ENCODE data around the gene PFDN1.

The PFDN1 gene

GRCh38 chr5:140242890-140243585, 59.9 kb downstream of the PFDN1 start:
- Histone ChIP-seq H3K4me1 (ENCODE audit: control insufficient read depth, insufficient read depth, low read length, poor library complexity, severe bottlenecking) (no peaks in the 10 kb centered on the region), H3K27ac (ENCODE audit: insufficient read depth, low read length, poor library complexity, severe bottlenecking) (no peak overlapping the region), H3K4me3 (ENCODE audit: insufficient read depth, low read depth, low read length, poor library complexity, severe bottlenecking) (no peak overlapping the region), H3K9me3 (ENCODE audit: control insufficient read depth, low read length) (no peaks in the 10 kb centered on the region), H3K36me3 (ENCODE audit: control insufficient read depth, insufficient read depth, low read length) (no peaks in the 10 kb centered on the region), H3K27me3 (replicated peaks; ENCODE audit: control insufficient read depth, insufficient read depth, low read length, poor library complexity, severe bottlenecking) (no peaks in the 10 kb centered on the region)
- DNase-seq = no peak

GRCh38 chr5:140242099-140242498, 60.8 kb downstream of the PFDN1 start:
- no peak for DNase-seq
- Histone ChIP-seq H3K27me3 (replicated peaks; ENCODE audit: control insufficient read depth, insufficient read depth, low read length, poor library complexity, severe bottlenecking) (no peaks in the 10 kb centered on the region), H3K9me3 (ENCODE audit: control insufficient read depth, low read length) (no peaks in the 10 kb centered on the region), H3K4me1 (ENCODE audit: control insufficient read depth, insufficient read depth, low read length, poor library complexity, severe bottlenecking) (no peaks in the 10 kb centered on the region), H3K4me3 (ENCODE audit: insufficient read depth, low read depth, low read length, poor library complexity, severe bottlenecking) (no peak overlapping the region), H3K27ac (ENCODE audit: insufficient read depth, low read length, poor library complexity, severe bottlenecking) (no peak overlapping the region), H3K36me3 (ENCODE audit: control insufficient read depth, insufficient read depth, low read length) (no peaks in the 10 kb centered on the region)

GRCh38 chr5:140240987-140241706, 61.8 kb downstream of the PFDN1 start:
- Histone ChIP-seq H3K36me3 (ENCODE audit: control insufficient read depth, insufficient read depth, low read length) (no peaks in the 10 kb centered on the region), H3K4me1 (ENCODE audit: control insufficient read depth, insufficient read depth, low read length, poor library complexity, severe bottlenecking) (no peaks in the 10 kb centered on the region), H3K9me3 (ENCODE audit: control insufficient read depth, low read length) (no peaks in the 10 kb centered on the region), H3K27me3 (replicated peaks; ENCODE audit: control insufficient read depth, insufficient read depth, low read length, poor library complexity, severe bottlenecking) (no peaks in the 10 kb centered on the region), H3K4me3 (ENCODE audit: insufficient read depth, low read depth, low read length, poor library complexity, severe bottlenecking) (no peak overlapping the region), H3K27ac (ENCODE audit: insufficient read depth, low read length, poor library complexity, severe bottlenecking) (no peak overlapping the region)
- DNase-seq = no peak

- H3K27me3 ChIP-seq (replicated peaks; ENCODE audit: control insufficient read depth, insufficient read depth, low read length, poor library complexity, severe bottlenecking) = no peaks in the 10 kb centered on the region
- H3K9me3 ChIP-seq (ENCODE audit: control insufficient read depth, low read length) = no peaks in the 10 kb centered on the region
- no peaks in the 10 kb centered on the region for H3K4me1 ChIP-seq (ENCODE audit: control insufficient read depth, insufficient read depth, low read length, poor library complexity, severe bottlenecking)
- H3K36me3 ChIP-seq (ENCODE audit: control insufficient read depth, insufficient read depth, low read length) = no peaks in the 10 kb centered on the region
- H3K27ac ChIP-seq (ENCODE audit: insufficient read depth, low read length, poor library complexity, severe bottlenecking) = no peak overlapping the region
- no peak overlapping the region for H3K4me3 ChIP-seq (ENCODE audit: insufficient read depth, low read depth, low read length, poor library complexity, severe bottlenecking)
- peak in 1 of 3 donors; percentile 36 for DNase-seq
Measured at GRCh38 chr5:140239939-140240700, 62.8 kb downstream of the PFDN1 start.

GRCh38 chr5:140239461-140239860, 63.4 kb downstream of the PFDN1 start:
- Histone ChIP-seq H3K27ac (ENCODE audit: insufficient read depth, low read length, poor library complexity, severe bottlenecking) (no peak overlapping the region), H3K4me1 (ENCODE audit: control insufficient read depth, insufficient read depth, low read length, poor library complexity, severe bottlenecking) (no peaks in the 10 kb centered on the region)

GRCh38 chr5:140238756-140239155, 64.1 kb downstream of the PFDN1 start:
- DNase-seq = no peak
- no peaks in the 10 kb centered on the region for H3K9me3 ChIP-seq (ENCODE audit: control insufficient read depth, low read length)
- H3K4me1 ChIP-seq (ENCODE audit: control insufficient read depth, insufficient read depth, low read length, poor library complexity, severe bottlenecking) = no peaks in the 10 kb centered on the region
- H3K27me3 ChIP-seq (replicated peaks; ENCODE audit: control insufficient read depth, insufficient read depth, low read length, poor library complexity, severe bottlenecking) = no peaks in the 10 kb centered on the region
- H3K4me3 ChIP-seq (ENCODE audit: insufficient read depth, low read depth, low read length, poor library complexity, severe bottlenecking) = no peak overlapping the region
- no peaks in the 10 kb centered on the region for H3K36me3 ChIP-seq (ENCODE audit: control insufficient read depth, insufficient read depth, low read length)
- H3K27ac ChIP-seq (ENCODE audit: insufficient read depth, low read length, poor library complexity, severe bottlenecking) = no peak overlapping the region

More at GRCh38 chr5:140239461-140239860, 63.4 kb downstream of the PFDN1 start:
- H3K4me3 ChIP-seq (ENCODE audit: insufficient read depth, low read depth, low read length, poor library complexity, severe bottlenecking) = no peak overlapping the region
- H3K27me3 ChIP-seq (replicated peaks; ENCODE audit: control insufficient read depth, insufficient read depth, low read length, poor library complexity, severe bottlenecking) = no peaks in the 10 kb centered on the region
- H3K9me3 ChIP-seq (ENCODE audit: control insufficient read depth, low read length) = no peaks in the 10 kb centered on the region
- DNase-seq = no peak
- H3K36me3 ChIP-seq (ENCODE audit: control insufficient read depth, insufficient read depth, low read length) = no peaks in the 10 kb centered on the region

- DNase-seq = no peak
- no peak overlapping the region for H3K27ac ChIP-seq (ENCODE audit: insufficient read depth, low read length, poor library complexity, severe bottlenecking)
- no peaks in the 10 kb centered on the region for H3K36me3 ChIP-seq (ENCODE audit: control insufficient read depth, insufficient read depth, low read length)
- no peak overlapping the region for H3K4me3 ChIP-seq (ENCODE audit: insufficient read depth, low read depth, low read length, poor library complexity, severe bottlenecking)
- no peaks in the 10 kb centered on the region for H3K9me3 ChIP-seq (ENCODE audit: control insufficient read depth, low read length)
- no peaks in the 10 kb centered on the region for H3K27me3 ChIP-seq (replicated peaks; ENCODE audit: control insufficient read depth, insufficient read depth, low read length, poor library complexity, severe bottlenecking)
- no peaks in the 10 kb centered on the region for H3K4me1 ChIP-seq (ENCODE audit: control insufficient read depth, insufficient read depth, low read length, poor library complexity, severe bottlenecking)
Measured at GRCh38 chr5:140236891-140237598, 65.9 kb downstream of the PFDN1 start.

GRCh38 chr5:140235791-140236551, 66.9 kb downstream of the PFDN1 start:
- Histone ChIP-seq H3K36me3 (ENCODE audit: control insufficient read depth, insufficient read depth, low read length) (no peaks in the 10 kb centered on the region), H3K9me3 (ENCODE audit: control insufficient read depth, low read length) (no peaks in the 10 kb centered on the region), H3K27ac (ENCODE audit: insufficient read depth, low read length, poor library complexity, severe bottlenecking) (no peak overlapping the region), H3K4me1 (ENCODE audit: control insufficient read depth, insufficient read depth, low read length, poor library complexity, severe bottlenecking) (no peaks in the 10 kb centered on the region), H3K4me3 (ENCODE audit: insufficient read depth, low read depth, low read length, poor library complexity, severe bottlenecking) (no peak overlapping the region), H3K27me3 (replicated peaks; ENCODE audit: control insufficient read depth, insufficient read depth, low read length, poor library complexity, severe bottlenecking) (no peaks in the 10 kb centered on the region)
- no peak for DNase-seq

- no peaks in the 10 kb centered on the region for H3K9me3 ChIP-seq (ENCODE audit: control insufficient read depth, low read length)
- H3K4me1 ChIP-seq (ENCODE audit: control insufficient read depth, insufficient read depth, low read length, poor library complexity, severe bottlenecking) = no peaks in the 10 kb centered on the region
- H3K4me3 ChIP-seq (ENCODE audit: insufficient read depth, low read depth, low read length, poor library complexity, severe bottlenecking) = no peak overlapping the region
- no peaks in the 10 kb centered on the region for H3K36me3 ChIP-seq (ENCODE audit: control insufficient read depth, insufficient read depth, low read length)
- H3K27ac ChIP-seq (ENCODE audit: insufficient read depth, low read length, poor library complexity, severe bottlenecking) = no peak overlapping the region
- no peak for DNase-seq
- H3K27me3 ChIP-seq (replicated peaks; ENCODE audit: control insufficient read depth, insufficient read depth, low read length, poor library complexity, severe bottlenecking) = no peaks in the 10 kb centered on the region
Measured at GRCh38 chr5:140234377-140234989, 68.4 kb downstream of the PFDN1 start.
